Thyroid gland (tissue), 4 donors: ENCODE measurements around the gene NUB1.

Source experiments
- CTCF ChIP-seq, 6 experiments: fragments of 200-600 bp in 3 of 6; fragments of 450-650 bp in 3 of 6; sonication (generic) in 3 of 6; IDR thresholded peaks; one replicate each; pipeline ENCODE4 v1.5.1; 2016 to 2019; ENCODE audit warnings: antibody characterized with exemption in 6 of 6, mild to moderate bottlenecking in 2 of 6, inconsistent platforms in 1 of 6, moderate library complexity in 1 of 6
- POLR2A ChIP-seq, 2 donors: fragments of 450-650 bp; IDR thresholded peaks; one replicate each; pipeline ENCODE4 v1.6.1; 2017; ENCODE audit warnings: antibody characterized with exemption in 2 of 2, mild to moderate bottlenecking in 2 of 2, moderate library complexity in 1 of 2

GRCh38 chr7:151409667-151410404 is 68.2 kb downstream of the NUB1 start, which contains the start of gene WDR86:
- peak in 1 of 6 experiments; percentile 13 for TF ChIP-seq CTCF (IDR thresholded peaks at IDR 0.05)
- TF ChIP-seq POLR2A (IDR thresholded peaks at IDR 0.05) = peak in 1 of 2 donors; percentile 48
